Activated CD8-positive, alpha-beta T cell treated with anti-CD3 and anti-CD28 coated beads, Interleukin-2, amount 10 ng/mL, durations not matched to agents 7 days and 5 days (primary cell): ENCODE results near the gene MIX23. TPM values are rescaled to one million over a fixed set of nuclear protein-coding genes. Genes with fewer than 3 reads are reported as not detected.

Experiments
- ATAC-seq: fragments of 150-1000 bp; cut with Tn5 transposase; one replicate; pipeline ENCODE4 v1.10.0; 2021; ENCODE audit warnings: moderate library complexity
- CTCF ChIA-PET: fragments of 350-600 bp; sonication (Branson Sonifier 250); formaldehyde crosslinking; loops from one replicate; lab custom pipeline; 2021; ENCODE audit warnings: antibody characterized with exemption; lab: Charles Lee
- POLR2A ChIA-PET: fragments of 350-600 bp; sonication (Branson Sonifier 250); formaldehyde crosslinking; loops from one replicate; lab custom pipeline; 2021; ENCODE audit warnings: antibody characterized with exemption; lab: Charles Lee
- DNase-seq: peaks from one replicate; pipeline ENCODE4 v3.0.0-alpha.2; 2020
- H3K27ac Mint-ChIP-seq: one replicate; pipeline ENCODE4 v1.8.0; 2021; ENCODE audit warnings: mild to moderate bottlenecking, mixed read lengths
- H3K27me3 Mint-ChIP-seq: one replicate; pipeline ENCODE4 v1.8.0; 2021; ENCODE audit warnings: low read depth, mixed read lengths
- H3K36me3 Mint-ChIP-seq: one replicate; pipeline ENCODE4 v1.8.0; 2021; ENCODE audit warnings: low read depth, mixed read lengths
- H3K4me1 Mint-ChIP-seq: one replicate; pipeline ENCODE4 v1.8.0; 2021; ENCODE audit warnings: low read depth, mixed read lengths
- H3K4me3 Mint-ChIP-seq: one replicate; pipeline ENCODE4 v1.8.0; 2021; ENCODE audit warnings: mild to moderate bottlenecking, mixed read lengths
- H3K9me3 Mint-ChIP-seq: one replicate; pipeline ENCODE4 v1.8.0; 2022; ENCODE audit warnings: mixed read lengths; ENCODE audit not compliant: insufficient read depth
- total RNA-seq, 2 experiments: library from RNA; stranded (reverse); gene quantifications; one replicate each; pipeline ENCODE4 v1.2.3, GENCODE V29; 2021

Gene MIX23
- total RNA-seq, 2 experiments from 2014 or later = 40.0 to 47.3 TPM

DNA sequence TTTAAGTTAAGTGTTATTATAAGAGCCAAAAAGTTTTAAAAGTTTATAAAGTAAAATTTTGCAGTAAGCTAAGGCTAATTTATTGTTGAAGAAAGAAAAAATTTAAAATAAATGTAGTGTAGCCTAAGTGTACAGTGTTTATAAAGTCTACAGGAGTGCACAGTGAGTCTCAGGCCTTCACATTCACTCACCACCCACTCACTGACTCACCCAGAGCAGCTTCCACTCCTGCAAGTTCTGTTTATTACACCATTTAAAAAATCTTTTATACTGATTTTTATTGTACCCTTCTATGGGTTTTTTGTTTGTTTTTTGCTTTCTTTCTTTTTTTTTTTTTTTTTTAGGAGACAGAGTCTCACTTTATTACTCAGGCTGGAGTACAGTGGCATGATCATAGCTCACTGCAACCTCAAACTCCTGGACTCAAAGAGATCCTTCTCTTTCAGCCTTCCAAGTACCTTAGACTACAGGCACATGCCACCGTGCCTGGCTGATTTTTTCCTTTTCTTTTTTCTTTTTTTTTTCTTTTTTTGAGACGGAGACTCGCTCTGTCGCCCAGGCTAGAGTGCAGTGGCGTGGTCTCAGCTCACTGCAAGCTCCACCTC, 32.1 kb downstream of the MIX23 start:
- Mint-ChIP-seq H3K4me1 (no peaks in the 10 kb centered on the region), H3K27ac (no peak overlapping the region), H3K27me3 (peaks cover 4% of the 10 kb centered on the region), H3K4me3 (no peak overlapping the region), H3K36me3 (no peaks in the 10 kb centered on the region), H3K9me3 (peaks cover 5% of the 10 kb centered on the region)
- POLR2A ChIA-PET = no interaction called here
- ATAC-seq (no peak), DNase-seq (no peak)
- CTCF ChIA-PET = interaction anchor here (1.2 kb wide), 1 partner anchor 44 kb away, joined by 4 read pairs; no protein-coding TSS in a partner anchor

DNA sequence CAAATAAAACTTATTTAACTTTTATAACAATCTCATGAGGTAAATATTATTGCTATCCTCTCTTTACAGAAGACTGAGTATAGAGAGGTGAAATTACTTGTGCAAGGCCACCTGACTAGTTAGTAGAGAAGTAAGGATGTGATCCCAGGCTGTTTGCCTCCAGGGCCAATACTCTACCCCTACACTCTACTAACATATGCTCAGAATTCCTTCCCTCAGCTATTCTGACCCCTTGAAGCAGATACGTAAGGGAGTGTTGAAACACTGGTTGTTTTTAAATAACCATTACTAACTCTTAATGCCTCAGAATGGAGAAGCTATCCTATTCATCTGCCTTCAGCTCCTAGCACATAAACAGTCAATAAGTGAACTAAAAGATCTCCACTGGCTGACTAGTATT, 33.9 kb downstream of the MIX23 start:
- H3K27me3 Mint-ChIP-seq = peaks cover 4% of the 10 kb centered on the region
- H3K4me3 Mint-ChIP-seq = no peak overlapping the region
- H3K9me3 Mint-ChIP-seq = peaks cover 5% of the 10 kb centered on the region
- no peaks in the 10 kb centered on the region for H3K36me3 Mint-ChIP-seq
- CTCF ChIA-PET = interaction anchor here (1.1 to 1.2 kb wide), 2 partner anchors 43 to 247 kb away, joined by 3 to 4 read pairs; no protein-coding TSS in a partner anchor
- no peak for DNase-seq
- ATAC-seq = no peak
- POLR2A ChIA-PET = no interaction called here
- no peak overlapping the region for H3K27ac Mint-ChIP-seq
- H3K4me1 Mint-ChIP-seq = no peaks in the 10 kb centered on the region

DNA sequence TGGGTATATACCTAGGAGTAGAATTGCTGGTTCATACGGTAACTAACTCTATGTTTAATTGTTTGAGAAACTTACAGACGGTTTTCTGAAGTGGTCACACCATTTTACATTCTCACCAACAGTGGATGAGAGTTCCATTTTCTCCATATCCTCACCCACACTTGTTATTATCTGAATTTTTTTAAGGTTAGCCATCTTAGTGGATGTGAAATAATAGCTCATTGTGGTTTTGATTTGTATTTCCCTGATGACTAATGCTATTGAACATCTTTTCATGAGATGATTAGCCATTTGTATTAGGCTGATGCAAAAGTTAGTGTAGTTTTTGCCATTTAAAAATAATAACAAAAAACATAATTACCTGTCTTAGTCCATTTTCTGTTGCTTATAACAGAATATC, 39.4 kb downstream of the MIX23 start:
- ChIA-PET POLR2A (no interaction called here), CTCF (no interaction called here)
- no peak for ATAC-seq
- no peaks in the 10 kb centered on the region for H3K36me3 Mint-ChIP-seq
- peaks cover 12% of the 10 kb centered on the region for H3K27me3 Mint-ChIP-seq
- H3K4me3 Mint-ChIP-seq = no peak overlapping the region
- H3K4me1 Mint-ChIP-seq = no peaks in the 10 kb centered on the region
- DNase-seq = no peak
- peaks cover 5% of the 10 kb centered on the region for H3K9me3 Mint-ChIP-seq
- H3K27ac Mint-ChIP-seq = no peak overlapping the region

DNA sequence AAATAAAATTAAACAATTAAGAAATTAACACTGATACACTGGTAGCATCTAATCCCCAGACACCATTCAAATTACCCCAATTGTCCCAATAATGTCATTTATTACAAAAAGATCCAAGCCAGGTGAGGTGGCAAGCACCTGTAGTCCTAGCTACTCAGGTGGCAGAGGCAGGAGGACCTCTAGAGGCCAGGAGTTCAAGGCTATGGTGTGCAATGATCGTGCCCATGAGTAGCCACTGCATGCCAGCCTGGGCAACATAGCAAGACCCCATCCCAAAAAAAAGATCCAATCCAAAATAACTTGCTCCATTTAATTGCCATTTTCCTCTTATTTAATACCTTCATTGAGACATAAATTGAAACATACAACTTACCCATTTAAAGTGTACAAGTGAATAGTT, 40.2 kb downstream of the MIX23 start:
- no peak for ATAC-seq

DNA sequence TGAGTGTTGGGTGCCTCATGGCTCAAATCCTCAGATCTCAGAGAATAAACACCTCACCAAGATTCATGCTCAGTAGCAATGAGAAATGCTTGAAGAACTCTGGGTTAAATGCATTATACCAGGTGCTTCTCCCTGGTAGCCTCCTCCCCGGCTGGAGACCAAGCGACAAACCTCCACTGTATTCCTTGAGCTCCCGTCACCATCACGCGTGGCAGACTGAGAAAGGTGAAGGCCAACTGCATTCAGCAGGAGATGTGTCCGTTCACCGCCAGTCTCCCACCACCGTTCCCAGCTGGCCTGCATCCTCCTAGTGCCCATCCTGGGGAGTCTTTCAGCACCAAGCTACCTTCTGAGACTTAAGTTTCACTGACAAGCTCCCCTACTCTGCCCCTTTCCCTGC, 50.5 kb downstream of the MIX23 start:
- Mint-ChIP-seq H3K27ac (no peak overlapping the region), H3K4me3 (no peak overlapping the region), H3K9me3 (no peaks in the 10 kb centered on the region), H3K36me3 (no peaks in the 10 kb centered on the region), H3K27me3 (peaks cover 36% of the 10 kb centered on the region), H3K4me1 (no peaks in the 10 kb centered on the region)
- DNase-seq = no peak
- ChIA-PET CTCF (no interaction called here), POLR2A (no interaction called here)
- no peak for ATAC-seq

More for the DNA sequence above, 40.2 kb downstream of the MIX23 start:
- Mint-ChIP-seq H3K27ac (no peak overlapping the region), H3K4me1 (no peaks in the 10 kb centered on the region), H3K36me3 (no peaks in the 10 kb centered on the region), H3K27me3 (peaks cover 8% of the 10 kb centered on the region), H3K4me3 (no peak overlapping the region), H3K9me3 (peaks cover 5% of the 10 kb centered on the region)
- CTCF ChIA-PET = no interaction called here
- no peak for DNase-seq
- POLR2A ChIA-PET = no interaction called here

DNA sequence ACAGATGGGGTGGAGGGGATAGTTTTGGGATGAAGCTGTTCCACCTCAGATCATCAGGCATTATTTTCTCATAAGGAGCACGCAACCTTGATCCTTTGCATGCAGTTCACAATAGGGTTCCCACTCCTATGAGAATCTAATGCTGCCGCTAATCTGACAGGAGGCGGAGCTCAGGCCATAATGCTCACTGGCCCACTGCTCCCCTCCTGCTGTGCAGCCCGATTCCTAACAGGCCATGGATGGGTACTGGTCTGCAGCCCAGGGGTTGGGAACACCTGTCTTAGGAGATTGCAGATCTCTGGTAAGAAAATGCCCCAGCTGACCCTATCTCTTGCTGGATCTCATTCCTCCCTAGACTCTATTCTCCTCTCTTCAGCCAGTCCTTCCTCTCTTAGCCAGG, 51.1 kb downstream of the MIX23 start:
- ATAC-seq (no peak), DNase-seq (no peak)
- H3K4me1 Mint-ChIP-seq = no peaks in the 10 kb centered on the region
- no peak overlapping the region for H3K4me3 Mint-ChIP-seq
- ChIA-PET POLR2A (no interaction called here), CTCF (no interaction called here)
- H3K36me3 Mint-ChIP-seq = no peaks in the 10 kb centered on the region
- peaks cover 34% of the 10 kb centered on the region for H3K27me3 Mint-ChIP-seq
- H3K27ac Mint-ChIP-seq = no peak overlapping the region
- no peaks in the 10 kb centered on the region for H3K9me3 Mint-ChIP-seq

DNA sequence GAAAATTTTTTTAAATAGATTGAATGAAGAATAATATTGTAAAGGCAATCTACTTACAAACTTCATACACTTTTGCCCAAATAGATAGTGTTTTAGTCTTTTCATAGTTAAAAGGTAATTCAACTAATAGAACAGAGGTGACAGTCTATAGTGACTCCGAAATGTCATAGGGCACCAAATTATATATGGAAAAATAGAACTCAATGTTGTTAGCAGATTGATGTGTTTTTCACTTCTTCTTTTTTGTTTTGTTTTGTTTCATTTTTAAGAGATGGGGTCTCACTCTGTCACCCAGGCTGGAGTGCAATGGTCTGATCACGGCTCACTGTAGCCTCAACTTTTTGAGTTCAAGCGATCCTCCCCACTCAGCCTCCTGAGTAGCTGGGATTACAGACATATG, 57.3 kb downstream of the MIX23 start:
- no peaks in the 10 kb centered on the region for H3K9me3 Mint-ChIP-seq
- CTCF ChIA-PET = no interaction called here
- H3K27me3 Mint-ChIP-seq = peaks cover 15% of the 10 kb centered on the region
- H3K27ac Mint-ChIP-seq = no peak overlapping the region
- ATAC-seq (no peak), DNase-seq (no peak)
- H3K36me3 Mint-ChIP-seq = no peaks in the 10 kb centered on the region
- no peak overlapping the region for H3K4me3 Mint-ChIP-seq
- peaks cover 29% of the 10 kb centered on the region for H3K4me1 Mint-ChIP-seq
- POLR2A ChIA-PET = no interaction called here

DNA sequence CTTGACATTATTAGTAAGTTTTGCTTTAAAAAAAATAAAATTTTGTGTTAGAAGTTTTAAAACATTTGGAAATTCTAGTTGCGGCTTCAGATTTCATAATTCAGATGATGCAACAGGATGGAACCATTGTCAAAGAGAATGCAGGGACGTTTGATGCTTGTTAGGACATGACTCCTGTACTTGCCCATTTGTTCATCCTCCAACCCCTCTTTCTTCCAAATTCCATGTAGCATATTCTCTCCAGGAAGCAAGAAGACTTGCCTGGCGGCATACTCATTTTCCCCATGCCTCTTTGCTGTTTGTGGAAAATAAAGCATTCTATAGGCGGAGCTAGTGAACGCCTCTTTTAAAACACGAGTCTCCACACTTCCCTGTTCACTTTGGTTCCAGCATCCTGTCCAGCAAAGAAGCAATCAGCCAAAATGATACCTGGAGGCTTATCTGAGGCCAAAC, 58.1 kb downstream of the MIX23 start, which contains the start of gene CSTA:
TSS of gene CSTA (plus strand) at position 378 of the 453 bp plus-strand sequence. CDS start at position 423, 45 bp downstream.
- ChIA-PET CTCF (no interaction called here), POLR2A (no interaction called here)
- no peak for ATAC-seq
- H3K36me3 Mint-ChIP-seq = no peaks in the 10 kb centered on the region
- no peak within 1 kb of the TSS for H3K27ac Mint-ChIP-seq
- DNase-seq = no peak
- no peak within 1 kb of the TSS for H3K4me3 Mint-ChIP-seq
- H3K27me3 Mint-ChIP-seq = peaks cover 10% of the 10 kb centered on the region
- peaks cover 29% of the 10 kb centered on the region for H3K4me1 Mint-ChIP-seq
- H3K9me3 Mint-ChIP-seq = peaks cover 7% of the 10 kb centered on the region

DNA sequence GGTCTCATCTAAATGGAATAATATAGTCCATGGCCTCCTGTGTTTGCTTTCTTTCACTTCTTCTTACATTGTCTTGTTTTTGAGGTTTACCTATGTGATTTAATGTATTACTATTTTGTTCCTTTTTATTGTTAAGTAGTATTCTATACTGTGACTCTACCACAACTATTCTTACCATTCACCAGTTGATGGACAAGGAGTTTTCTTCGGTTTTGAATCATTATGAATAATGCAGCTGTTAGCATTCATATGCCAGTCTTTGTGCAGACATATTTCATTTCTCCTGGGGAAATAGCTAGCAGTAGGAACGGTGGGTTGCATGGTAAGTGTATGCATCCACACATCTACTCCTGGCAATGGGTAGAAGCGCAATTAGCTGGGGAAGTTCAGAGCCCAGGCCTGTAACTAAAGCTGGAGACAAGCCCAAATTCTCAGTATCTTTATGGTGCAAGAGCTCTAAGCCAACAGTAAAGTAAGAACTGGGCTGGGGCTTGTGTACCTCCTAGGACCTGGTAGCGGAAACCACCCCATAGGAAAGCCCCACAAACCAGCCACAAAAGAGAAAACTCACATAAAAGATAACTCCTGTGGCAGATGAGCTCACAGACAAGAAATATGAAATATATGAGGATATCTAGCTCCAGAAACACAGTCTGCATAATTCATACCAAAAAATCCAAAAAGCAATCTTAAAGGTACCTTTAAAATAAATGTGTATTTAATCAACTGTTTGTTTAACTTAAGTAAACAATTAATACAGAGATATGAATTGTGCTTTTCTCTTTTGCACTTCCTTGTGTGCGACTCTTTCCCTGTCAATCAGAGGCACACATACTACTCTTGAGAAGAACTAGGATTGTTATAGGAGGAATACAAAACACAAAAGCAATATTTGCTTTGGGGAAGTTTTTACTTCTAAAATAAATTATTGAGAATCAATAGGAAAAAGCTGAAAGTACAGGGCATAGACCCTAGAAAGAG, 60.6 kb downstream of the MIX23 start:
- peaks cover 10% of the 10 kb centered on the region for H3K27me3 Mint-ChIP-seq
- DNase-seq (peak; percentile 64), ATAC-seq (peak; percentile 97)
- peaks cover 34% of the 10 kb centered on the region for H3K4me1 Mint-ChIP-seq
- no peaks in the 10 kb centered on the region for H3K36me3 Mint-ChIP-seq
- H3K27ac Mint-ChIP-seq = peak overlapping the region; percentile 41
- ChIA-PET POLR2A (interaction anchor here (1.0 kb wide), 2 partner anchors 8 to 94 kb away, joined by 3 to 4 read pairs; partner anchors contain the start of gene WDR5B), CTCF (interaction anchor here (0.6 to 2.1 kb wide), 12 partner anchors 9 to 221 kb away, joined by 3 to 16 read pairs (median 4); no protein-coding TSS in a partner anchor)
- H3K9me3 Mint-ChIP-seq = peaks cover 18% of the 10 kb centered on the region
- H3K4me3 Mint-ChIP-seq = no peak overlapping the region

DNA sequence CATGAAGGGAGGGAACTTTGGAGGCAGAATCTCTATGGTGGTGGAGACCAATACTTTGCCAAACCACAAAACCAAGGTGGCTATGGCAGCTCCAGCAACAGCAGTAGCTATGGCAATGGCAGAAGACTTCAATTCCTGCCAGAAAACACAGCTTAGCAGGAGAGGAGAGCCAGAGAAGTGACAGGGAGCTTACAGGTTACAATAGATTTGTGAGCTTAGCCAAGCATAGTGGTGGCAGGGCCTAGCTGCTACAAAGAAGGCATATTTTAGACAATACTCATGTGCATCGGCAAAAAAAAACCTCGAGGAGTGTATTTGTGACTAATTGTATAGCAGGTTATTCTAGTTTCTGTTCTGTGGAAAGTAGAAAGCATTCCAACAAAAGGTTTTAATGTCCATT, 64.4 kb downstream of the MIX23 start:
- DNase-seq (no peak), ATAC-seq (no peak)
- ChIA-PET POLR2A (interaction anchor here (0.6 kb wide), 1 partner anchor 772 kb away, joined by 5 read pairs; no protein-coding TSS in a partner anchor), CTCF (interaction anchor here (0.9 to 1.0 kb wide), 2 partner anchors 11 to 12 kb away, joined by 3 read pairs; no protein-coding TSS in a partner anchor)
- no peaks in the 10 kb centered on the region for H3K36me3 Mint-ChIP-seq
- H3K9me3 Mint-ChIP-seq = peaks cover 18% of the 10 kb centered on the region
- H3K4me3 Mint-ChIP-seq = no peak overlapping the region
- H3K27ac Mint-ChIP-seq = no peak overlapping the region
- peaks cover 8% of the 10 kb centered on the region for H3K27me3 Mint-ChIP-seq
- H3K4me1 Mint-ChIP-seq = peaks cover 29% of the 10 kb centered on the region

DNA sequence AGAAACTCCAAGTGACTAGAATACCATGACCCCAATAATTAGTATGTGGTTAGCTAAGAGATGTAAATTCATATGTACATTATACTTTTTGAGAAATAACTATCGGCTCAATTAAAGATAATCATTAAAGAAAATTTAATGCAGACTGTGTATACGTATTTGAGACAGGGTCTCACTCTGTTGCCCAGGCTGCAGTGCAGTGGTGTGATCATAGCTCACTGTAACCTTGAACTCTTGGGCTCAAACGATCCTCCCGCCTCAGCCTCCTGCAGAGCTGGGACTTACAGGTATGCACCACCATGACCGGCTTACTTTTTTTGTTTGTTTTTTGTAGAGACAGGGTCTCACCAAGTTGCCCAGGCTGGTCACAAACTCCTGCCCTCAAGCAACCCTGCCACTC, 66.7 kb downstream of the MIX23 start:
- no peaks in the 10 kb centered on the region for H3K36me3 Mint-ChIP-seq
- no peak for ATAC-seq
- POLR2A ChIA-PET = no interaction called here
- peaks cover 9% of the 10 kb centered on the region for H3K27me3 Mint-ChIP-seq
- no peak overlapping the region for H3K27ac Mint-ChIP-seq
- peaks cover 18% of the 10 kb centered on the region for H3K9me3 Mint-ChIP-seq
- peaks cover 20% of the 10 kb centered on the region for H3K4me1 Mint-ChIP-seq
- no peak for DNase-seq
- CTCF ChIA-PET = interaction anchor here (0.6 kb wide), 1 partner anchor 770 kb away, joined by 3 read pairs; no protein-coding TSS in a partner anchor
- H3K4me3 Mint-ChIP-seq = no peak overlapping the region
